Left ventricle myocardium inferior (tissue), 1 donor: ENCODE measurements around the gene TMC7. TPM values are rescaled to one million over a fixed set of nuclear protein-coding genes. Genes with fewer than 3 reads are reported as not detected.
A peak's percentile ranks its signal among the peaks of the same experiment; 100 is the strongest.
"Not testable (repeated sequence)": the region's sequence is repeated elsewhere in the genome, so short reads cannot be mapped to it uniquely, and the experiment has no call there.

Experiments
- DNase-seq: peaks from one replicate; pipeline ENCODE4 v3.0.0-alpha.2; 2020
- H3K27ac ChIP-seq: fragments of 200-600 bp; replicated peaks from 2 replicates; pipeline ENCODE4 v1.8.0; 2021
- H3K27me3 ChIP-seq: fragments of 200-600 bp; 2 replicates; pipeline ENCODE4 v1.8.0; 2021; ENCODE audit warnings: low read depth
- H3K36me3 ChIP-seq: fragments of 200-600 bp; 2 replicates; pipeline ENCODE4 v1.8.0; 2021
- H3K4me1 ChIP-seq: fragments of 200-600 bp; 2 replicates; pipeline ENCODE4 v1.8.0; 2021
- H3K4me3 ChIP-seq: fragments of 200-600 bp; 2 replicates; pipeline ENCODE4 v1.8.0; 2021; ENCODE audit warnings: mild to moderate bottlenecking, moderate library complexity
- H3K9me3 ChIP-seq: fragments of 200-600 bp; replicated peaks from 2 replicates; pipeline ENCODE4 v1.8.0; 2021
- intact Hi-C: fragments of 100-400 bp; cut with micrococcal nuclease; formaldehyde crosslinking; loops from one replicate; pipeline ENCODE4 v1.11.0; 2022
- total RNA-seq: library from RNA; stranded (reverse); fragmentation: NEBNext Ultra II Directional; extraction: Animal tissue kit (Norgen Biotek cat#: 25700); gene quantifications from one replicate; pipeline ENCODE4 v1.2.1, GENCODE V29; 2021
- TF ChIP-seq, protein P1 (sequence below): fragments of 200-600 bp; IDR thresholded peaks from 2 replicates; pipeline ENCODE4 v1.8.0; 2021; ENCODE audit warnings: antibody characterized with exemption, mild to moderate bottlenecking, borderline replicate concordance
- donor health status: DM: no; HTN: yes; CAD: no; lungs with severe emphysema.

The TMC7 gene
- total RNA-seq, 1 donor from 2014 or later: 0.69 TPM

DNA sequence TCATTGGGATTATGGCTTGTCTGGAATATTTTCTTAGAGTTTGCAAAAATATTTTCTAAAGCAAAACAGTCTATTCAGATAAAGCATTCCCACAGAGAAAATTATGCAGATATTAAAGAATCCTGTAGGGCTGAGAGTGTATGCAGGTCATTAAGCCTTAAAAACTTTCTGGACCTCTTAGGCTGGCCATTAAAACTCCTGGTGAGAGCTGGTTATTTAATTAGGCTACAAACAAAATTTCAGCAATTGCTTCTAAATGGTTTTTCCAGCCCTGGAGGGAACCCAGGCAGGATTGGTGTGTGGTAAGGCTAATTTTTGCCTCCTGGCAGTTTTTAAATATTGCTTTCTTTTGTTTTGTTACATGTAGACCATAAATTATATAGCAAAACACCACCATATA is 30.2 kb upstream of the TMC7 start:
- DNase-seq: no peak
- H3K27ac ChIP-seq: no peak overlapping the region
- intact Hi-C loops: no loop called here
- no peaks in the 10 kb centered on the region for H3K27me3 ChIP-seq
- H3K4me1 ChIP-seq: peaks cover 2% of the 10 kb centered on the region
- no peaks in the 10 kb centered on the region for H3K36me3 ChIP-seq
- no peak overlapping the region for H3K4me3 ChIP-seq
- H3K9me3 ChIP-seq: no peaks in the 10 kb centered on the region
- TF ChIP-seq, protein P1, sequence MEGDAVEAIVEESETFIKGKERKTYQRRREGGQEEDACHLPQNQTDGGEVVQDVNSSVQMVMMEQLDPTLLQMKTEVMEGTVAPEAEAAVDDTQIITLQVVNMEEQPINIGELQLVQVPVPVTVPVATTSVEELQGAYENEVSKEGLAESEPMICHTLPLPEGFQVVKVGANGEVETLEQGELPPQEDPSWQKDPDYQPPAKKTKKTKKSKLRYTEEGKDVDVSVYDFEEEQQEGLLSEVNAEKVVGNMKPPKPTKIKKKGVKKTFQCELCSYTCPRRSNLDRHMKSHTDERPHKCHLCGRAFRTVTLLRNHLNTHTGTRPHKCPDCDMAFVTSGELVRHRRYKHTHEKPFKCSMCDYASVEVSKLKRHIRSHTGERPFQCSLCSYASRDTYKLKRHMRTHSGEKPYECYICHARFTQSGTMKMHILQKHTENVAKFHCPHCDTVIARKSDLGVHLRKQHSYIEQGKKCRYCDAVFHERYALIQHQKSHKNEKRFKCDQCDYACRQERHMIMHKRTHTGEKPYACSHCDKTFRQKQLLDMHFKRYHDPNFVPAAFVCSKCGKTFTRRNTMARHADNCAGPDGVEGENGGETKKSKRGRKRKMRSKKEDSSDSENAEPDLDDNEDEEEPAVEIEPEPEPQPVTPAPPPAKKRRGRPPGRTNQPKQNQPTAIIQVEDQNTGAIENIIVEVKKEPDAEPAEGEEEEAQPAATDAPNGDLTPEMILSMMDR: no peak

DNA sequence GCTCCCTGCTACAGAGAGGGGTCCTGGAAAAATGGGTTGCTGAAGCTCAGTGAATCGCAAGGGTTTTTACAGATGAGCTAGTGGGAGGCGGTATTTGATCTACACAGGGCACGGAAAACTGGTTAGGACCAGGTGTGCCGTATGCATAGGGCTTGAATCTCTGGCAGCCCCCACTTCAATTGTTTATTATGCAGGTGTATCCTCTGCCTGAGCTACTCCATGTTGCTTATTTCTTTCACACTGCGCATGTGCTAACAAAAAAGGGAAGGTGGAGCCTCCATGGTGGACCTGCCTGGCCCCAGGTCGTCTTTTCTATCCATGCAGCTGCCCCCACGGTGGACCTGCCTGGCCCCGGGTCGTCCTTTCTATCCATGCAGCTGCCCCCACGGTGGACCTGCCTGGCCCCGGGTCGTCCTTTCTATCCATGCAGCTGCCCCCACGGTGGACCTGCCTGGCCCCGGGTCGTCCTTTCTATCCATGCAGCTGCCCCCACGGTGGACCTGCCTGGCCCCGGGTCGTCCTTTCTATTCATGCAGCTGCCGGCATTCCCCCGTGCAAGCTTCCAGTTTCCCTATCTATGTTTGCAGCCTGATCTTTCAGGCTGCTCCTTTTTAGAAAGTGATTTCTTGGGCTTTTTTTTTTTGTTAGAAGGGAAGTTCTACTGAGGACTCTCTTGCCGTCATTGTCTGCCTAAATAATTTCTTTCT is 27.7 kb upstream of the TMC7 start:
- intact Hi-C loops, H3K27me3 ChIP-seq, H3K27ac ChIP-seq, H3K36me3 ChIP-seq, H3K4me3 ChIP-seq, DNase-seq, H3K9me3 ChIP-seq: not testable (repeated sequence)
- peaks cover 14% of the 10 kb centered on the region for H3K4me1 ChIP-seq

DNA sequence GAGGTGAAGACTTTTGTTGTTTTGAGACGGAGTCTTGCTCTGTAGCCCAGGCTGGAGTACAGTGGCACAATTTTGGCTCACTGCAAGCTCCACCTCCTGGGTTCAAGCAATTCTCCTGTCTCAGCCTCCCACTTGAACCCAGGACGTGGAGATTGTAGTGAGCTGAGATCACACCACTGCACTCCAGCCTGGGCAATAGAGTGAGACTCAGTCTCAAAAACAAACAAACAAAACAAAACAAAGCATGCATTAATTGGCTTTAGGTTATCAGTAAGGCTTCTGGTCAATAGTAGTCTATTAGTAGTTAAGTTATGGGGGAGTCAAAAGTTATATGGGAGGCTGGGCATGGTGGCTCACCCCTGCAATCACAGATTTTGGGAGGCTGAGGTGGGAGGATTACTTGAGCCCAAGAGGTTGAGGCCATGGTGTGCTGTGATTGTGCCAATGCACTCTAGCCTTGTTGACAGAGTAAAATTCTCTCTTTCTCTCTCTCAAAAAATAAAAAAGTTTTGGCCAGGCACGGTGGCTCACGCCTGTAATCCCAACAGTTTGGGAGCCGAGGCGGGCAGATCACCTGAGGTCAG is 27.0 kb upstream of the TMC7 start:
- H3K9me3 ChIP-seq, H3K4me3 ChIP-seq, DNase-seq, H3K36me3 ChIP-seq, H3K27me3 ChIP-seq, intact Hi-C loops, H3K27ac ChIP-seq: not testable (repeated sequence)
- H3K4me1 ChIP-seq: peaks cover 18% of the 10 kb centered on the region

DNA sequence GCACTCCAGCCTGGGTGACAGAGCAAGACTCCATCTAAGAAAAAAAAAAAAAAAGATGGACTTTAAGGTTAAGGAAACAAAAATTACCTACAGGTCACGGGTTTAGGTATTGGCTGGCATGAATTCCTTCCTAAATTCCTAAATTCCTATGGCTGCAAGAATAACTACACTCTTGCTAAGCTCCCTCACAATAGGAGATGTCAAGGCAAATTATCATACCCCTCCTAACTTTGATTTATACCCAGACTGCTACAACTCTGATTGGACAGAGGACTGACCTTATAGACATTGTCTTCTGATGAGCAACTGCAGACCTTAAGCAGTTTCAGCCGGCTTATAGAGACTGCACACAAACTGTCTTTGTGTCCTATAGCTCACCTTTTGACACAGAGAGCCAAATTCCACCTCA is 25.1 kb upstream of the TMC7 start:
- Histone ChIP-seq H3K27ac (peak overlapping the region; percentile 80), H3K4me1 (peaks cover 24% of the 10 kb centered on the region), H3K9me3 (no peaks in the 10 kb centered on the region), H3K4me3 (no peak overlapping the region), H3K36me3 (no peaks in the 10 kb centered on the region), H3K27me3 (no peaks in the 10 kb centered on the region)
- DNase-seq: no peak
- TF ChIP-seq, protein P1: no peak
- intact Hi-C loops: no loop called here

DNA sequence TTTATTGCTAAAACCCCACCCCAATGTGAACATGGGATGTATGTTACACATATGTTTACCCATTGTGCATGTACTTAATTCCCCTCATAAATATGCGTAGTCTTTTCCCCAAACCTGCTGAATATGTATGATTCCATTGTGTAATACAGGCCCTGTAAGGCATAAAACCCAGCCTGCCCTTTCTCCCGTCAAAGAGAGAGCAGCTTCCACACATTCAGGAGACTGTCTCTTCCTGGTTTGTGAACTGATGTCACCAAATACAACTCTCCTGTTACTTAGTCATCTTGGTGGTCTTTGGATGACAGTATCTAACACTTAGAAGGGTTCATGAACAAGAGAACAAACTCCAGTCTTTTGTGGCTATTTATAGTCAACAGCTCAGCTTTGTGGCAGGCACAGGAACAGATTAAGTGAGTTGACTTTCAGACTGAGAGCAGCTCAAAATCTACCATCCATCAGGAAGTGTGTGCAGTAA is 24.7 kb upstream of the TMC7 start:
- no peak for DNase-seq
- peaks cover 24% of the 10 kb centered on the region for H3K4me1 ChIP-seq
- H3K36me3 ChIP-seq: no peaks in the 10 kb centered on the region
- H3K27me3 ChIP-seq: no peaks in the 10 kb centered on the region
- no peak overlapping the region for H3K4me3 ChIP-seq
- TF ChIP-seq, protein P1: no peak
- H3K9me3 ChIP-seq: no peaks in the 10 kb centered on the region
- intact Hi-C loops: no loop called here
- H3K27ac ChIP-seq: peak overlapping the region; percentile 80

DNA sequence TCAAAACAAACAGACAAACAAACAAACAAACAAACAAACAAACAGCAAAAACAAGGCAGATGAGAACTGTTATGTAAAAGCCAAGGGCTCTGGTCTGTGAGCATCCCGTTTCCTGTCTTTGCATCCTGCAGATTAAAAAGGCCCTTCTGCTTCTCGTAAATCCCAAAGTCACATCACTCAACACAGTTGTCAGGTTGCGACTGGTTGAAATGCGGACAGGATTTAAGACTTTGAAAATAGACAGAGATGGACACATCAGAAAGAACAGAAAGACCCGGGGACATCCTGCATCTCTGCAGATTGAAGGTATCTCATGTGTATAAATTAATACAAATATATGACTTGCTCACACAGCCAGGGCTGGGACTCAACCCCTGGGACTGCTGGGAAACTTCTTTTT is 18.2 kb upstream of the TMC7 start:
- no peak for DNase-seq
- intact Hi-C loops: loop anchor here (10.0 kb wide), 1 partner anchor 99 kb away; the partner anchor contains the start of gene COQ7
- TF ChIP-seq, protein P1: no peak

More for the DNA sequence above, 18.2 kb upstream of the TMC7 start:
- Histone ChIP-seq H3K27ac (no peak overlapping the region), H3K27me3 (no peaks in the 10 kb centered on the region), H3K4me3 (no peak overlapping the region), H3K36me3 (no peaks in the 10 kb centered on the region), H3K4me1 (peaks cover 15% of the 10 kb centered on the region), H3K9me3 (no peaks in the 10 kb centered on the region)
